H1 (cell line): ENCODE measurements around the gene RBM19. TPM values are rescaled to one million over a fixed set of nuclear protein-coding genes. Genes with fewer than 3 reads are reported as not detected.

ENCODE experiments used
- CTCF ChIA-PET: fragments of 300-600 bp; sonication (Branson Sonifier 250); formaldehyde crosslinking; loops from one replicate; lab custom pipeline; 2021; ENCODE audit not compliant: partially characterized antibody; lab: Charles Lee
- POLR2A ChIA-PET: fragments of 300-600 bp; sonication (Branson Sonifier 250); formaldehyde crosslinking; loops from one replicate; lab custom pipeline; 2021; ENCODE audit warnings: inconsistent platforms; ENCODE audit not compliant: partially characterized antibody; lab: Charles Lee
- DNase-seq, 2 experiments: peaks; one replicate each; pipeline versions ENCODE4 v3.0.0 to v3.0.0-alpha.2; 2010 to 2022; ENCODE audit warnings: low spot score in 2 of 2, low read depth in 1 of 2, mixed read lengths in 1 of 2
- FAIRE-seq: peaks from 2 replicates; lab custom pipeline; 2011; peaks lifted over from hg19 to GRCh38; lab: Jason Lieb, UNC
- H2AFZ ChIP-seq: 2 replicates; pipeline ENCODE4 v1.8.1; 2012; ENCODE audit warnings: low read length, inconsistent platforms
- H2AK5ac ChIP-seq: 2 replicates; pipeline ENCODE4 v1.6.1; 2013; ENCODE audit warnings: low read depth, low read length
- H2BK120ac ChIP-seq: replicated peaks from 2 replicates; pipeline ENCODE3; 2013; ENCODE audit warnings: low read depth, low read length, inconsistent platforms
- H2BK12ac ChIP-seq: 2 replicates; pipeline ENCODE4 v1.6.1; 2013; ENCODE audit warnings: low read depth, low read length
- H2BK15ac ChIP-seq: 2 replicates; pipeline ENCODE4 v1.6.1; 2013; ENCODE audit warnings: low read length
- H2BK20ac ChIP-seq: 2 replicates; pipeline ENCODE4 v1.6.1; 2013; ENCODE audit warnings: low read length
- H2BK5ac ChIP-seq: 2 replicates; pipeline ENCODE4 v1.6.1; 2013; ENCODE audit warnings: low read depth, low read length
- H3K14ac ChIP-seq: 2 replicates; pipeline ENCODE4 v1.6.1; 2013; ENCODE audit warnings: inconsistent platforms; ENCODE audit not compliant: insufficient read length
- H3K18ac ChIP-seq: 2 replicates; pipeline ENCODE4 v1.6.1; 2013; ENCODE audit warnings: low read length; ENCODE audit errors: extremely low read depth
- H3K23ac ChIP-seq: 2 replicates; pipeline ENCODE4 v1.6.1; 2013; ENCODE audit warnings: inconsistent platforms; ENCODE audit not compliant: insufficient read length
- H3K23me2 ChIP-seq: 2 replicates; pipeline ENCODE4 v1.6.1; 2013; ENCODE audit warnings: low read depth, low read length
- H3K27ac ChIP-seq: 2 replicates; pipeline ENCODE4 v1.6.1; 2011; ENCODE audit warnings: low read depth, low read length, inconsistent platforms
- H3K27me3 ChIP-seq, 4 experiments: replicated peaks in 1 of 4; 1 replicate in 1 of 4; 2 replicates in 3 of 4; pipeline versions ENCODE4 v1.6.1 to v1.8.1; 2011 to 2013; ENCODE audit warnings: low read length in 3 of 4, mild to moderate bottlenecking in 3 of 4, inconsistent platforms in 2 of 4, mixed read lengths in 2 of 4, moderate library complexity in 1 of 4; ENCODE audit not compliant: control insufficient read depth in 3 of 4, insufficient read depth in 3 of 4; ENCODE audit errors: extremely low read depth in 1 of 4
- H3K36me3 ChIP-seq, 4 experiments: 2 replicates each; pipeline versions ENCODE4 v1.6.1 to v1.8.1; 2011 to 2013; ENCODE audit warnings: mild to moderate bottlenecking in 4 of 4, low read length in 3 of 4, moderate library complexity in 2 of 4, control low read depth in 1 of 4, inconsistent platforms in 1 of 4; ENCODE audit not compliant: insufficient read depth in 4 of 4, control insufficient read depth in 2 of 4
- H3K4ac ChIP-seq: replicated peaks from 2 replicates; pipeline ENCODE3; 2013; ENCODE audit warnings: low read length, low read depth, mixed read lengths, inconsistent platforms; ENCODE audit not compliant: insufficient read length
- H3K4me1 ChIP-seq, 4 experiments: replicated peaks in 1 of 4; 1 replicate in 1 of 4; 2 replicates in 3 of 4; pipeline versions ENCODE4 v1.6.1 to v1.8.1; 2011 to 2013; ENCODE audit warnings: low read length in 3 of 4, inconsistent platforms in 2 of 4, mixed read lengths in 1 of 4; ENCODE audit not compliant: insufficient read depth in 4 of 4, control insufficient read depth in 3 of 4
- H3K4me2 ChIP-seq, 2 experiments: 2 replicates each; pipeline versions ENCODE4 v1.6.1 to v1.8.1; 2011 to 2013; ENCODE audit warnings: low read depth in 2 of 2, low read length in 2 of 2, control low read depth in 1 of 2, inconsistent platforms in 1 of 2, mild to moderate bottlenecking in 1 of 2; ENCODE audit not compliant: insufficient read depth in 1 of 2
- H3K4me3 ChIP-seq, 4 experiments: fragments of 200-600, 300-600 bp in 1 of 4; sonication (generic), shearing (Covaris generic), sonication (Bioruptor Twin) in 1 of 4; 2 replicates each; pipeline versions ENCODE4 v1.5.1 to v1.8.1; 2011 to 2016; ENCODE audit warnings: low read length in 4 of 4, low read depth in 3 of 4, control low read depth in 2 of 4, inconsistent platforms in 2 of 4, mild to moderate bottlenecking in 2 of 4, mixed read lengths in 1 of 4, moderate library complexity in 1 of 4; ENCODE audit not compliant: insufficient read depth in 2 of 4; ENCODE audit errors: extremely low read depth in 1 of 4
- H3K56ac ChIP-seq: replicated peaks from 2 replicates; pipeline ENCODE3; 2013; ENCODE audit warnings: low read depth, mild to moderate bottlenecking, mixed read lengths, low read length, inconsistent platforms; ENCODE audit not compliant: insufficient read length
- H3K79me1 ChIP-seq: 2 replicates; pipeline ENCODE4 v1.6.1; 2013; ENCODE audit warnings: low read depth, low read length, control low read depth
- H3K79me2 ChIP-seq, 2 experiments: 2 replicates each; pipeline versions ENCODE4 v1.6.1 to v1.8.1; 2012 to 2013; ENCODE audit warnings: low read length in 2 of 2, mild to moderate bottlenecking in 2 of 2, inconsistent platforms in 1 of 2; ENCODE audit not compliant: insufficient read depth in 2 of 2, control insufficient read depth in 1 of 2
- H3K9ac ChIP-seq, 4 experiments: replicated peaks in 1 of 4; 1 replicate in 1 of 4; 2 replicates in 3 of 4; pipeline versions ENCODE4 v1.6.1 to v1.8.1; 2011 to 2013; ENCODE audit warnings: low read depth in 3 of 4, low read length in 3 of 4, control low read depth in 2 of 4, mild to moderate bottlenecking in 2 of 4, moderate library complexity in 2 of 4, inconsistent platforms in 1 of 4; ENCODE audit errors: extremely low read depth in 1 of 4
- H3K9me3 ChIP-seq, 2 experiments: 2 replicates each; pipeline versions ENCODE4 v1.6.1 to v1.8.1; 2012 to 2013; ENCODE audit warnings: mild to moderate bottlenecking in 2 of 2, moderate library complexity in 2 of 2, control low read depth in 1 of 2, inconsistent platforms in 1 of 2, low read depth in 1 of 2, low read length in 1 of 2, mixed read lengths in 1 of 2; ENCODE audit not compliant: insufficient read depth in 2 of 2
- H4K20me1 ChIP-seq, 2 experiments: replicated peaks in 1 of 2; 2 replicates each; pipeline versions ENCODE3 to v1.8.1; 2011 to 2013; ENCODE audit warnings: inconsistent platforms in 2 of 2, low read length in 2 of 2, mild to moderate bottlenecking in 1 of 2; ENCODE audit not compliant: insufficient read depth in 2 of 2, control insufficient read depth in 1 of 2
- H4K5ac ChIP-seq: 2 replicates; pipeline ENCODE4 v1.6.1; 2013; ENCODE audit warnings: low read length, low read depth, mixed read lengths, inconsistent platforms; ENCODE audit not compliant: insufficient read length
- H4K8ac ChIP-seq: 2 replicates; pipeline ENCODE4 v1.8.0; 2013; ENCODE audit warnings: mild to moderate bottlenecking, moderate library complexity, low read length, inconsistent platforms; ENCODE audit not compliant: insufficient read depth; ENCODE audit errors: extremely low read depth
- H4K91ac ChIP-seq: replicated peaks from 2 replicates; pipeline ENCODE3; 2013; ENCODE audit warnings: low read length, mixed read lengths, inconsistent platforms; ENCODE audit not compliant: insufficient read length
- BCL11A ChIP-seq, 2 experiments: IDR thresholded peaks; one replicate each; pipeline ENCODE4 v1.6.1; 2011; ENCODE audit warnings: low read depth in 2 of 2, low read length in 2 of 2, mild to moderate bottlenecking in 2 of 2
- CBX5 ChIP-seq: fragments of 300-800, 300-1000 bp; sonication (generic); IDR thresholded peaks from 2 replicates; pipeline ENCODE4 v1.7.1; 2016; ENCODE audit warnings: antibody characterized with exemption, low read length, low read depth
- CREB1 ChIP-seq: IDR thresholded peaks from 2 replicates; pipeline ENCODE4 v1.6.1; 2012; ENCODE audit warnings: inconsistent platforms
- EP300 ChIP-seq, 2 experiments: IDR thresholded peaks; 1 replicate in 1 of 2; 2 replicates in 1 of 2; pipeline ENCODE4 v1.6.1; 2011 to 2012; ENCODE audit warnings: low read depth in 2 of 2, low read length in 2 of 2, mild to moderate bottlenecking in 2 of 2, borderline replicate concordance in 1 of 2, inconsistent platforms in 1 of 2, moderate library complexity in 1 of 2
- GTF2F1 ChIP-seq: IDR thresholded peaks from 2 replicates; pipeline ENCODE4 v1.6.1; 2012; ENCODE audit warnings: low read depth, low read length, improper control_type of control experiment, borderline replicate concordance
- HDAC2 ChIP-seq, 2 experiments: fragments of 300-600 bp in 1 of 2; sonication (generic) in 1 of 2; IDR thresholded peaks; 2 replicates each; pipeline ENCODE4 v1.6.1; 2011 to 2012; ENCODE audit warnings: low read depth in 2 of 2, low read length in 2 of 2, mild to moderate bottlenecking in 2 of 2, moderate library complexity in 2 of 2, borderline replicate concordance in 1 of 2, inconsistent platforms in 1 of 2
- JUND ChIP-seq: IDR thresholded peaks from 2 replicates; pipeline ENCODE4 v1.6.1; 2011; ENCODE audit warnings: mild to moderate bottlenecking, improper control_type of control experiment, low read length
- KDM1A ChIP-seq: fragments of 200-600, 300-600 bp; sonication (generic); IDR thresholded peaks from 2 replicates; pipeline ENCODE4 v1.7.1; 2016; ENCODE audit warnings: mild to moderate bottlenecking, low read length, borderline replicate concordance
- SIX5 ChIP-seq: IDR thresholded peaks from 2 replicates; pipeline ENCODE4 v1.6.1; 2011; ENCODE audit warnings: mild to moderate bottlenecking, low read depth, low read length
- TBP ChIP-seq: IDR thresholded peaks from 2 replicates; pipeline ENCODE4 v1.6.1; 2011; ENCODE audit warnings: low read depth, low read length, improper control_type of control experiment
- TCF12 ChIP-seq: IDR thresholded peaks from 2 replicates; pipeline ENCODE4 v1.6.1; 2011; ENCODE audit warnings: low read depth, mild to moderate bottlenecking, low read length
- WGBS, 2 experiments: shearing (Covaris generic) in 1 of 2; methylation state at CpG; one replicate each; pipeline versions ENCODE4 v1.1.6 to v1.1.7; 2013 to 2015; ENCODE audit warnings: low lambda C conversion rate in 2 of 2, mixed read lengths in 2 of 2, inconsistent platforms in 1 of 2, low coverage in 1 of 2, missing lambda C conversion rate in 1 of 2; ENCODE audit not compliant: insufficient replicate concordance in 2 of 2, insufficient coverage in 1 of 2, insufficient read length in 1 of 2; ENCODE audit errors: extremely low coverage in 1 of 2, missing lambda C conversion rate in 1 of 2; 5-methylcytosine and 5-hydroxymethylcytosine counted together
- polyA plus RNA-seq, 7 experiments: library from polyadenylated mRNA; depleted of rRNA in 3 of 7; stranded (reverse) in 5 of 7; unstranded in 2 of 7; fragments of >200 nt in 5 of 7; fragments of 200-250 nt in 2 of 7; gene quantifications; 1 replicate in 5 of 7; 2 replicates in 1 of 7; 4 replicates in 1 of 7; pipeline versions ENCODE4 v1.2.1 to v1.2.3, GENCODE V29; 2011 to 2013; ENCODE audit warnings: missing spikeins in 2 of 7, mixed read lengths in 2 of 7
- total RNA-seq: library from RNA; stranded (reverse); fragmentation: NEBNext Ultra II Directional; extraction: Animal tissue kit (Norgen Biotek cat#: 25700); gene quantifications from 2 replicates; pipeline ENCODE4 v1.2.1, GENCODE V29; 2021

RBM19 gene
- total and polyA plus RNA-seq, 2 of the 8 experiments (the other 6 are each of a cell fraction or from before 2014, with no cell fraction given): 23.4 to 61.9 TPM

DNA sequence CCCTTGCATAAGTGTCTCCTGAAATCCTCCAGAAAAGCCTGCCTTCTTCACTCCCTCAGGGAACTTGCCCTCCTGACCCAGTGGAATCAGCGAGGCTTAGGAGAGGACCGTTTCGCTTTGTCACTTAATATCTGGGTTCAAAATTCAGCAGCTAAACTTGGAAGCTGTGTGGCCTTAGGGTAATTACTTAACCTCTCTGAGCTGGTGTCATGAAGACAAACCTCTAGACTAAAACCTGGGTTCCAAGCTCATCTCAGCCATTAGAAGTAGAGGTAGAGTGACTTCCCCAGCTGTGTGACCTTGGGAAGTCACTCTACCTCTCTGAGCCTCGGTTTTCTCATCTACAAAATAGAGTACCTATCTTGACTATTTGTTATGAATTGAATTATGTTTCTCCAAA lies 18.3 kb upstream of the RBM19 start:
- no peaks in the 10 kb centered on the region for H4K20me1 ChIP-seq
- no peak overlapping the region for H4K91ac ChIP-seq
- no peak overlapping the region for H3K14ac ChIP-seq
- H3K36me3 ChIP-seq: no peaks in the 10 kb centered on the region
- H3K18ac ChIP-seq: no peak overlapping the region
- no peak overlapping the region for H3K23ac ChIP-seq
- no peaks in the 10 kb centered on the region for H3K79me1 ChIP-seq
- no peak for TF ChIP-seq TBP
- no peak for TF ChIP-seq SIX5
- TF ChIP-seq BCL11A (IDR thresholded peaks at IDR 0.05; ENCODE audit: low read depth in 2 of 2, low read length in 2 of 2): no peak
- TF ChIP-seq CREB1: no peak
- TF ChIP-seq HDAC2 (IDR thresholded peaks at IDR 0.05; ENCODE audit: borderline replicate concordance in 1 of 2, low read depth in 2 of 2, low read length in 2 of 2): 0 out of 4 replicates have a peak, but pooled peaks of 1 of the 2 experiments have one; percentile 45
- no peak for TF ChIP-seq EP300 (IDR thresholded peaks at IDR 0.05; ENCODE audit: borderline replicate concordance in 1 of 2, low read depth in 2 of 2, low read length in 2 of 2)
- TF ChIP-seq CBX5: no peak
- no peak for TF ChIP-seq TCF12
- peak; percentile 82; the same call in 1 of the 2 replicates for TF ChIP-seq KDM1A
- no peak for TF ChIP-seq JUND
- no peak for TF ChIP-seq GTF2F1
- TF ChIP-seq, all 59 proteins: peak for 2
- Histone ChIP-seq H3K56ac (no peak overlapping the region), H2BK12ac (no peak overlapping the region), H2AK5ac (no peak overlapping the region), H3K27ac (no peak overlapping the region), H3K79me2 (no peaks in the 10 kb centered on the region), H3K27me3 (peaks cover 0 to 5% (median under 1%) of the 10 kb centered on the region in 4 experiments; a peak in 2 of 7 replicates), H2AFZ (no peak overlapping the region), H3K4me1 (no peaks in the 10 kb centered on the region), H3K23me2 (no peaks in the 10 kb centered on the region), H2BK120ac (no peak overlapping the region), H3K9ac (no peak overlapping the region), H3K4me2 (no peak overlapping the region), H3K9me3 (0 out of 4 replicates have a peak, but pooled peaks cover 0 to 3% of the 10 kb centered on the region in 2 experiments), H2BK20ac (no peak overlapping the region), H4K5ac (no peak overlapping the region), H3K4me3 (no peak overlapping the region), H2BK5ac (no peak overlapping the region), H2BK15ac (no peak overlapping the region), H4K8ac (no peak overlapping the region), H3K4ac (no peak overlapping the region)
- FAIRE-seq (no peak), DNase-seq (no peak)
- 91% methylated on average over 4 of the region's 4 CpGs; no CpG with 5 or more reads in 1 of the 2 experiments for WGBS, 2 experiments
- POLR2A ChIA-PET: no interaction called here
- CTCF ChIA-PET: interaction anchor here (1.3 to 1.7 kb wide), 3 partner anchors 11 to 362 kb away, joined by 3 to 8 read pairs (median 4); no protein-coding TSS in a partner anchor
